ENCODE data around the gene SOX9. TPM values are rescaled to one million over a fixed set of nuclear protein-coding genes. Genes with fewer than 3 reads are reported as not detected.

Gene SOX9
- total and polyA plus RNA-seq, 3 donors from 2014 or later = 80.0 to 240 (median 166) TPM

- Histone ChIP-seq H3K27ac (no peak overlapping the region), H3K27me3 (no peaks in the 10 kb centered on the region), H3K36me3 (ENCODE audit: low read depth, missing control alignments) (no peaks in the 10 kb centered on the region), H3K4me3 (no peak overlapping the region), H3K9me3 (no peaks in the 10 kb centered on the region), H3K4me1 (no peaks in the 10 kb centered on the region)
- intact Hi-C loops (cut with DNase I; ENCODE audit: low total_unique reads) = no loop called here
- TF ChIP-seq POLR2A (IDR thresholded peaks at IDR 0.05) = no peak
- no peak for TF ChIP-seq CTCF (IDR thresholded peaks at IDR 0.05)
- WGBS, 2 donors = 90 to 92% methylated on average over 2 of the region's 2 CpGs
- DNase-seq = no peak
These were observed 42.7 kb downstream of the SOX9 start for GRCh38 chr17:72163474-72163873.

- Histone ChIP-seq H3K9me3 (no peaks in the 10 kb centered on the region), H3K4me1 (no peaks in the 10 kb centered on the region), H3K4me3 (no peak overlapping the region), H3K36me3 (ENCODE audit: low read depth, missing control alignments) (no peaks in the 10 kb centered on the region), H3K27ac (no peak overlapping the region), H3K27me3 (no peaks in the 10 kb centered on the region)
- TF ChIP-seq CTCF (IDR thresholded peaks at IDR 0.05) (no peak), POLR2A (IDR thresholded peaks at IDR 0.05) (no peak)
- WGBS, 2 donors = 94 to 97% methylated on average over 3 of the region's 3 CpGs
- DNase-seq = no peak
- intact Hi-C loops (cut with DNase I; ENCODE audit: low total_unique reads) = no loop called here
These were observed 43.4 kb downstream of the SOX9 start for GRCh38 chr17:72164158-72164739.

GRCh38 chr17:72165192-72165866, 44.5 kb downstream of the SOX9 start:
- Histone ChIP-seq H3K27me3 (no peaks in the 10 kb centered on the region), H3K27ac (peak overlapping the region in 1 of 2 donors; percentile 7), H3K4me3 (no peak overlapping the region), H3K9me3 (no peaks in the 10 kb centered on the region), H3K4me1 (no peaks in the 10 kb centered on the region), H3K36me3 (ENCODE audit: low read depth, missing control alignments) (no peaks in the 10 kb centered on the region)
- DNase-seq = no peak
- WGBS, 2 donors = 73 to 87% methylated on average over 9 of the region's 9 CpGs
- intact Hi-C loops (cut with DNase I; ENCODE audit: low total_unique reads) = no loop called here
- TF ChIP-seq POLR2A (IDR thresholded peaks at IDR 0.05) = no peak
- no peak for TF ChIP-seq CTCF (IDR thresholded peaks at IDR 0.05)

GRCh38 chr17:72165867-72166439, 45.1 kb downstream of the SOX9 start:
- TF ChIP-seq POLR2A (IDR thresholded peaks at IDR 0.05) = no peak
- no peak for TF ChIP-seq CTCF (IDR thresholded peaks at IDR 0.05)
- Histone ChIP-seq H3K4me3 (no peak overlapping the region), H3K36me3 (ENCODE audit: low read depth, missing control alignments) (no peaks in the 10 kb centered on the region), H3K27ac (peak overlapping the region in 1 of 2 donors; percentile 7), H3K9me3 (no peaks in the 10 kb centered on the region), H3K27me3 (no peaks in the 10 kb centered on the region), H3K4me1 (no peaks in the 10 kb centered on the region)
- DNase-seq = peak; percentile 30
- WGBS, 2 donors = 62 to 78% methylated on average over 11 to 12 of the region's 12 CpGs
- intact Hi-C loops (cut with DNase I; ENCODE audit: low total_unique reads) = no loop called here

All from testis (tissue), 3 donors.